Inferior parietal cortex (tissue), 1 donor: ENCODE results near the gene IL37.
A peak's percentile ranks its signal among the peaks of the same experiment; 100 is the strongest.

Source experiments
- DNase-seq: peaks from one replicate; pipeline ENCODE4 v3.0.0-alpha.2; 2016; ENCODE audit errors: extremely low spot score

The IL37 gene, protein sequence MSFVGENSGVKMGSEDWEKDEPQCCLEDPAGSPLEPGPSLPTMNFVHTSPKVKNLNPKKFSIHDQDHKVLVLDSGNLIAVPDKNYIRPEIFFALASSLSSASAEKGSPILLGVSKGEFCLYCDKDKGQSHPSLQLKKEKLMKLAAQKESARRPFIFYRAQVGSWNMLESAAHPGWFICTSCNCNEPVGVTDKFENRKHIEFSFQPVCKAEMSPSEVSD

DNA sequence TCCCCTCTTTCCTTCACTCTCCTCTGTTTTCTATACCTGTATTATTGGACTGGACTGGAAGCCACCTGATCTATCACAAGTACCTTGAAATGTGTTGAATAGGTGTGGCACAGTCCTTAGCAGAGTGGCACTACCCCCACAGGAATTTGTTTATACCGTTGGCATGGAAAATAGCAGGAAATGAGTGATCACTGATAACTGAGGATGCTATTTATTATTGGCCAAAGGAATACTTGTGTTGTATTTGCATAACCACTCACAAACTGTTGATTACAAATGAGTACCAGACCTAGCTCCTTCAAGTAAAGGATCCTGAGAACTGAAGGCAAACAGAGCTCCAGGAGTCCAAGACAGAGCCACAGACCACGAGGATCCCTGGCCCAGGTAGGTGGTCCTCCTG is at the start of gene IL37:
TSS of gene IL37 (plus strand) at position 301 of the 400 bp plus-strand sequence. CDS start 1,848 bp downstream, outside the sequence.
- DNase-seq: no peak

DNA sequence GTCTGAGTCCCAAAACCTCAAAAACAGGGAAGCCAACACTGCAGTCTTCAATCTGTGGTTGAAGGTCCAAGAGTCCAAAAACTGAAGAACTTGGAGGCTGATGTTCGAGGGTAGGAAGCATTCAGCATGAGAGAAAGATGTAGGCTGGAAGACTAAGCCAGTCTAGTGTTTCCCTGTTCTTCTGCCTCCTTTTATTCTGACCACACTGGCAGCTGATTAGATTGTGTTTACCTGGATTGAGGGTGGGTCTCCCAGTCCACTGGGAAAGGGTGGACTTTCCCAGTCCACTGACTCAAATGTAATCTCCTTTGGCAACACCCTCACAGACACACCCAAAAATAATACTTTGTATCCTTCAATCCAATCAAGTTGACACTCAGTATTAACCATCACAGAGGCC is 46.9 kb upstream of the IL37 start:
- DNase-seq: no peak

DNA sequence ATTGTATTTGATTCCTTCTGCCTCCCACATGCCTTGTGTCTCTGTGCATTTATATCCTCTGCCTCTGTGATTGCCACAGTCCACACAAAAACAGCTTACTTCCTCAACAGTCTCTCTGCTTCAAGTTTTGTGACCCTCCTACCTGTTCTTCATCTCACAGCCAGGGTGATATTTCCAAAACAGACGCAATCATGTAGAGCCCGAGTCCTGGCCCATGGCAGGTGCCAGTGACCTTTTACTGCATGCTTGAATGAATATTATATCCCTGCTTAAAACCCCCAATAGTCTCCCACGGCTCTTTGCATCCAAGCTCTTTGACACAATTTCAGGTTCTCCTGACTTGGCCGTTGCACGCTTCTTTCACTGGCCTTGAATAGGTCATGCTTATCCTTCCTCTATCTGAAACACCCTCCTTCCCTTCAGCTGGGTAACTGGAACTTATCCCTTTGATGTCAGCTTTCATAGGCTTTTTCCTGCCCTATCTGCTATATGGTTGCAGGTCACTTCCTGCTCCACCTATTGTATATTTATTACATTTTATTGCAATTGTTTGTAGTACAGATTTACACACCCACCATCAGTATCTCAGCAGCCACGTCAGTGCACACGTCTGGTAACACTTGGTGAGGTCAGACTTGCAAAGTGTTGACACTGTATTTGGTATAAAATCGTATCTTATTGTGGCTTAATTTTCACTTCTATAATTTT is 44.7 kb upstream of the IL37 start:
- DNase-seq: no peak

DNA sequence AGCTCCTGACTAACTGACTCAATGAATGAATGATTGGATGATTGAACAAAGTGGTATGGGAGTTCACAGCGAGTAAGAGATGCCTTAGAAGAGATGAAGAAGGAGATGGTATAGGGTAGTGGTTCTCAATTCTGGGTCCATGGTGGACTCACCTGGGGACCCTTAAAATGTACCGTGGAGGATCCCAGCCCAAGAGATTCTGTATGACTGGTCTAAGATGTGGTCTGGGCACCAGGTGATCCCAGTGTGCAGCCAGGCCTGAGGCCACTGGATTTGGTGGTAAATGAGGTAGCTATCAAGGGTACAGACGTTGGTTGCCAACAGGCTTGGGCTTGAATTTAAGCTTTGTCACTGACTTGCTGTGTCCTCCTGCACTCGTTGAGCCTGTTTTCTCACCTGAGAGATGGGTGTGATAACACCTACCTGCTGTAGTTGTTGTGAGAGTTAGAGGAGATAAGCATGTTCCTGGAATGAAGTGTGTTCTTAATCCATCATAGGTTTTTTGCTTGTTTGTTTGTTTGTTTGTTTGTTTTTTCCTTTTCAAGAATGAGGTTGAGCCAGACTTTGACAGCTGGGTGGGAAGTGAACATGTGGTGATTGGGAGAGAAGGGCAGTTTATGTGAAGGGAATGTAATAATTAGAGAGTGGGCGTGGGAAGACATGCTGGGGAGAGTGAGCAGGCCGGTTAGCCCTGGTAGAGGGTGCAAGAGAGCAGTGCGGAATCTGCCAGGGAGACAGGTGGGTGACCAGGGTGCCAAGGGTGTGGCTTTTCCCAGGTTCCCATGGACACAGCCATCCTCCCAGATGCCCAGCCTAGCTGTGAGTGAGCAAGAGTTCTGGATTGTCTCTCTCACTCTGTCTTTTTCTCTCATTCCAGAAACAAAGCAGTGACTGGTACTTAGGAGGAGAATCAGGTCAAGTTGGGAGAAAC is 43.0 kb upstream of the IL37 start:
- no peak for DNase-seq

DNA sequence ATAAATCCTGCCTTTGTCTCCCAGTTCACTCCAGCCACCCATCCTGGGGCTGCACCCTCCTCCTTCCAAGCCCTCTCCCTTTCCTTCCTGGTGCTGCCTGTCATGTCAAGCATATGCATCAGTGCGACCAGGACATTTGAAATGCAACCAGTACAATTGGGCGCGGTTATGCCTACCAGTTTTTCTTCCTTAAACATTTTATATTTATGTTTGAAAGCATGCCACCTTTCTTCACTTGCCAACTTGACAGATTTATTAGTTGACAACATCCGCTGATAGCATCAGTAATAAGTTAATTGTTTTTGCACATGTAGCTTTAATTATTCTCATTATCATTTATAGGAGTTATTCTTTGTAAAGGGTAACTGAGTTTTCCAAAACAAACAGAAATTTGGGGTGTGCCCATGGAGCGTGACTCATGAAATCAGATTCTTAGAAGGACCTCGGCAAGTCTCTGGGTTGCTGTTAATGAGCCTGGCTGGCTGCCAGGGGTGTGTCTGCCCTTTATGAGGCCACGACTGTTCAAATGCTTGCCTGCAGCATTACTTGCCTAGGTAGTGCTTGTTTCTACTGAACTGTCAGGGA is 41.6 kb upstream of the IL37 start:
- peak; percentile 35 for DNase-seq

DNA sequence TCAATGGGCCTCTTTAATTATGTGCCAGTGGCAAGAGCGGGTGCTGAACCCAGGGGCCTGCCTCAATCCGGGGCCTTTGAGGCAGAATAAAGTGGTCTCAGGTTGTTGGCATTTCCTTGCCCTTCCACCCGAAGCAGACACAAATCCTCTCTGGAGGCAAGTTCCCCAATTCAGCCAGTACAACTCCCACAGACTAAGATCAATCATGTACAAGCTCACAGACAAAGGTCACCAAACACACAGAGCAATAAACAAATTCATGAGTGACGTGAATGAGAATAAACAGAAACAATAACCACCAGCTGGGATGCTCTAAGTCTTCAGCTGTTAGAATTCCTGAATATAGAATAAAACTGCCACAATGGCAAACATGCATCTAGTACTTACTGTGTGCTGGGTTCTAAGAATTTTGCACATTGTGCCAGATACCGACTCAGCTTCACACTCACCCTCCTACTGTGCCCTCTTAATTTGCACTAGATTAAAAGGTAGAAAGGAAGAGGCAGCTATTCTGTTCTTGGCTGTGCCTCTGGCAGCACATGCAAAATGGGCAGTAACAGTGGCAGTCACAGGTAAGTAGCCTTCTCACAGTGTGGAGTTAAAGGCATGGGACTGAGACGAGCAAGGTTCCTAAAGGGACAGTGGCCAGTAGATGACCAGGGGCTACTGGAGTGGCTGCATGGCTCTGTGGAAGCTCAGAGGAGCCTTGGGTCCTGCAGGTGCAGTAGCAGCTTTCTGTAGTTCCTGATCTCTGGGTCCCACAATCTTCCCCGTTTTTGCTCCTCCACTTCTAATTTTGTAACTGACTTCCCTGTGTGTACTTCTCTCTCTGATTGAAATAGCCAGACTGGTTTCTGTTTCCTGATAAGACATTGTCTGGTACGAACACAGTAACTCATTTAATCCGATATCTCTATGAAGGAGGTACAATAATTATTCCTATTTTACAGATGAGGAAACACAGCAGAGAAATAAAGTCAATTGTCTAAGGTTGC is 39.8 kb upstream of the IL37 start:
- DNase-seq: no peak

DNA sequence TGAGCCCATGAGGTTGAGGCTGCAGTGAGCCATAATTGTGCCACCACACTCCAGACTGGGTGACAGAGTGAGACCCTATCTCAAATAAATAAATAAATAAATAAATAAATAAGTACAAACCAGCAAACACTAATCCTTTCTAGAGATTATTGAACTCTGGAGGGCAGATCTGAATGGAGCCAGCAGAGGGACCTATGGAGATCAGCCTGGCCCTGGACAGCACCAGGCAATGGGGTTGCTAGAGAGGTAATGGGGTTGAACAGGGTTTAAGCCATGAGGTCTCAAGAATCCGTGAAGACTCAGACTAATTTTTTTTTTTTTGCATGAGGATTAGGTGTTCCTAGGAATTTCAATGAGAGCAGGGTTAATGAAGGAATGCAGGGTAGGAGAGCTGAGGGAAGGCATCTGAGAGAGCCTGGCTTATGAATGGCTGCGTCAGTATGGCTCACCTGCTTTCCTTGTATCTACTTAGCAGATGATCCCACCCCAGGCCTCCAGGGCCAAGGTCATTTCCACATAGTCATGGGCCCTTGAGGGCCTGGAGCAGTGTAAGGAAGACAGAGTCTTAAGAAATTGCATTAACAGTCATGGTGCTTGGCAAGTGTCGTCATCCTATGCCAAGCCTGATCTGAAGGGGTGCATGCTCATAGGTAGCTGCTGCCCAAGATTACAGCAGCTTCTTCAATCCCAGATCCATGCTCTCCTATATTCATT is 34.6 kb upstream of the IL37 start:
- DNase-seq: no peak

DNA sequence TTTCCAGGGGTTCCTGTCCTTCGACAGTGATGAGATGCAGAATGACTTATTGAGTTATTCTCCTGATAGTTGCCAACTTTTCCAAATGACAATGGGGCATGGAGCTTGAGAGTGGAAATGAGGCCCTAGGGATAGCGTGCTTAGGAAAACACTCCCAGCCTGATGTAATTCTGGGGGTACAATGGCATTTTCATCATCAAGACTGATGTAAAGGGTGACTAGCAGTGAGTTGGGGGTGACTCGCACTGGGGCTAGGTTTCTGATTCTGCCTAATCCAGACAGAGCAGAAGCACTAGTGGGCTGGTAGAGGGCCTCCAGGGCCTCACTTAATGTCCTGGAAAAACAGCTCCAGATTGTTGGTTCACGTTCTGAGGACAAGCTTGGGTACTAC is 34.0 kb upstream of the IL37 start:
- no peak for DNase-seq

DNA sequence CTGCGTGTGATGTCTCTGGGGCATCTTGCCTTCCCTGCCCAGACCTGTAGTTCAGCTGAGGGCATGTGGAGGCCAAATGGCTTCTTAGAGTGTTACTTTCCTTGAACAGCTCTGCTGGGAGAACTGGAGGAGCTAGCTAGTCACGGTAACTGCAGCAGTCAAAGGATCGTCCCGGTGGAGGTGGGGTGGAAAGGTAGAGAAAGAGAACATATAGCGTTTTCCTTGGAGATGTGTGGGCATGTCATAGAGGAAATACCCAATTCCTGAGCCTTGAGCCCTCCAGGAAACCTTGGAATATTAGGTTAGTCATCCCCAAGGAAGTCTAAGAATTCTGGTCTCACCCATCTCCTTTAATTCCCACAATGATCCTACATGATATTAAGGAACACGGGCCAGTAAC is 33.5 kb upstream of the IL37 start:
- DNase-seq: no peak

DNA sequence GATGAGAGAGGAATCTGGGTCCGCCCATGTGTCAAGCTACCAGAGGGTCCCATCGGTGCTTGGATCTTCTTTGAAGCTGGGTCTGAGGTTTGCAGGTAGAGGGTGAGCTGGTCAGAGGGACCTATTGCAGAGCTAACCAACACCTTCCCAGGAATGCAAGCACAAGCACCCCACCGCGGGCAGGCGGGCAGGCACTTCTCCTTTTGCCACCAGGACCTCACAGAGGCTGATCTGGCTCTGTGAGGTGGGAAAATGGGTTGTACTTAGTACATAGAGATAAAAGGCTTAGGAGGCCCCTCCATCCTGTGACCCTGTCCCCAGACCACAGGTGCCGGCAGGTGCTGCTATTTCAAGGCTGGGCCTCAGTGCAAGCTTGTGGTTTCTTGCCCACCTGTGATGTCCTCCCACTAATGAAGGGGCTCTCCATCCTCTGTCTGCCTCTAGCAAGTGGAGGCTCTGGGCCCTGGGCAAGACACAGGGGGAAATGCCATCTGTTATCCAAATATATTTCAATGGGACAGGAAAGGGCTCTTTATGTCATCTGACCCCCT is 31.4 kb upstream of the IL37 start:
- no peak for DNase-seq

DNA sequence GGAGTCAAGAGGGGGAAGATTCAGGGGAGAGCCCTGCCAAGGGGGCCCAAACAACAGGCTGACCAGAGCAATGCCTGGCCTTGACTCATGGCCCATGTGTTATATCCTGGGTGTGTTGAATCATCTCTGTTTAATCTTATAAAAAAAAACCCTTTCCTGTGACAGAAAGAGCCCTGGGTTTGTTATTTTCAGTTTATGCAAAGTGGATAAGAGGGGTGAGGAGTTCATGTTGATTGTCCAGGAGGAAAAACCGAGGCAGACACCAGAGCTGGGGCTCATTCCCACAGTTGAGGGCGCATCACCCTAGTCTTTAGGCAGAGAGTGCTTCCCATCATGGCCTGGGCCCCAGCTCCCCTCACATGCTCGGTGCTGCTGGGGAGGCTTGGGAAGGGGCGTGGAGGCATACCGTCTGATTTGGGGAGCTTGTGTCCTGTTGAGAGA is 30.9 kb upstream of the IL37 start:
- no peak for DNase-seq

DNA sequence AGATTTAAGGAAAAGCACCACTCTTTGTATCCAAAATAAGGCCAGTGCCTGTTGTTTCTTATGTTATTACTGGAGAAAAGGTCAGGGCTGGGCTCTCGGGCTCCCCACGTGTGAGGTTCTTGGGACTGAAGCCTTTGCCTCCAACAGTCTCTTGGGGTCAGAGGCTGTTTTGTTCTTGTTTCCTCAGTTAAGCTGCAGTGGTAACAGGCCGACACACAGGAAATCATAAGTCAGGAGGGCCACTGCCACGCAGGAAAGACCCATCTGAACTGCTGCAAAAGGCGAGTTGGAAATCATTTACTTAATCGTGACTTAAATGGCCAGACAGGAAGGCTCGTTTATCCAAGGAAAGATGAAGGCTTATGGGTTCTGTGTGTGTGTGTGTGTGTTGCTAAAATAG is 30.3 kb upstream of the IL37 start:
- no peak for DNase-seq

DNA sequence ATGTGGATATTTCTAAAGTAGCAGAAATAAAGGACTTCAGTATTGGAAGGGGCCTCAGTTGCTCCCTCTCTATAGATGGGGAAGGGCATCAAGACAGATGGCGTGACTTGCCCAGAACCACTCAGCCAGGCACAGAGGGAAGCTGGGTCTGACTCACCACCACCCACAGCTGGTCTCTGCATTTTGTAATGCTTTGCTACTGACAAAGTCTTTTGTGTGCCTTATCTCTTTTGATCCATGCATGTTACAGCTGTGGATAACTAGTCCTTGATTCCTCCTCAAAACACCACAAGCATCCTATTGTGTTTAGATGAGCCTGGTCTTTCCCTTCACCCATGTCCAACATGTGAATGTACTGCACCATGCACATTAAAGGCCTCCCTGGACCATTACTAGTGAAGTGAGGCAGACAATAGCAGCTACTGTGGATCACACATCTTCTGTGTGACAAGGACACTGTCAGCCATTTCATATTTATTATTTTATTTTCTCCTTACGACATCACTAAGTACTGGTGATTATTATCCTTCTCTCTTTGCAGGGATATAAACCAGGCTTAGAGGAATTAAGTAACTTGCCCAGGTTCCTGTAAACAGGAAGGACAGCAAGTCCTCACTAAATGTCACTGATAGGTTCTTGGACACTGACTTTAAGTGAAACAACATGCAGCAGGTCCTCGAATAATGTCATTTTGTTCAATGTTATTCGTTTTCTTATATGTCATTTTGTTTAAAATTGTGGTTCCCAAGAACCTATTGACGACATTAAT is 29.6 kb upstream of the IL37 start:
- DNase-seq: peak; percentile 57

DNA sequence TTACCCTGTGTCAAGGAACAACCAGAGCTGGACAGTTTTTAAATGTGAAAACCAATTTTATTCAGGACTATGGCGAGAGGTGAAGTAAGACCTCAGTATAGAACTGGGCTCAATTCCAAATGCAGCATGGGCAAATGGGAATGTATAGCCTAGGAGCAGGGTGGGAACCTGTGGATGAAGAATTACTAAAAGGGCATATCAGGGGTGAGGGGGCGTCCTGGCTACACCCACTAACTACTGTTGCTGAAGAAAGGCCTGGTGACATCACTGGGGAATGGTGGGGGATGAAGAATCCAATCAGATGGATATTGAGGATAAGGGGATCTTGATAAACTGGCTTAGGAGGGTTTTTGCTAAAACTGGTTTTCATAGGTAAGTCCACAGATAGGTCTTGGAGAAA is 27.3 kb upstream of the IL37 start:
- no peak for DNase-seq

DNA sequence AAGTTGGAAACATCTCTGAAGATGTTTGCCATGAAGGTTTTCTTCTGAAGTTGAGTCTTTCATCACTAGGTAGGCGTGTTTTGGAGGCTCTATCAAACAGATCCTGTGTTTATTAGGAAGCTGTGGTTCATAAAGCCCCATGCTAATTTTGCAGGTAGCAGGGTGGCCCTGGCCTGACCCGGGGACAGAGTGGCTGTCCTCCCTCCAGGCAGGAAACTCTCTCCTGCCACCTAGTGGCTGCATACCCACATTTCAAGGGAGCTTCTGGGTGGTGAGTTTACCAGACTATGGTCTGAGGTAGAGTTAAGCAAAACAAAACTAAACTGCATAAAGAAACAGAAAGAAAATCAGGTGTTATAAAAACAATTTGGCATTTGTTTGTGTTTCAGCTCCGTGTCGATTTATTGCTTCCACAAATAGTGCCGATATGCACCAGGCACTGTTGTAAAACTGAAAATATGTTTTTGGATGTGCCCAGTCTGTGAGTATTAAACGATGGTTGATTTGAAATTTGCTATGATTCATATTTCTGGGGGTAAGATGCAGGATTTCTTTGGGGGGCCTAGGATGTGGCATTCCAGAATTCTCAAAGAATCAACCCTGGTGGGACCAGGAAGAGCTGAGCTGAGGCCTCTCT is 26.0 kb upstream of the IL37 start:
- peak; percentile 37 for DNase-seq

DNA sequence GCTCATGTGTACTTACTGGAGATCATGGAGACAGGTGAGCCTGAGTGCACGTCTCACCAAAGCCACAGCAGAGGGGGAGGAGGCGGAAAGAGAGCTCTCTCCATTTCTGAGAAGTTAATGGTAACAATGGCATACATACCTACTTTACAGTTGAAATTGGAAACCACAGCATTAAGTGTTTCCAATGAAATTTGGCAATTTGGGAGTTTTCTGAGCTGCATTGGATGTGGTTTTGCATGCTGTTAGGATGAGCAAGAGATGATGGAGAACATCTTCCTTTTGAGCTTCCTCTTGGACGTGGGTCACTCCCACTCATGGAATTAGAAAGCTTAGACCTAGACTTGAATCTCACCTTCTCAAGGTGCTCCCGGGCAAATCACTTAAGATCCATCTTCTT is 25.5 kb upstream of the IL37 start:
- DNase-seq: no peak

DNA sequence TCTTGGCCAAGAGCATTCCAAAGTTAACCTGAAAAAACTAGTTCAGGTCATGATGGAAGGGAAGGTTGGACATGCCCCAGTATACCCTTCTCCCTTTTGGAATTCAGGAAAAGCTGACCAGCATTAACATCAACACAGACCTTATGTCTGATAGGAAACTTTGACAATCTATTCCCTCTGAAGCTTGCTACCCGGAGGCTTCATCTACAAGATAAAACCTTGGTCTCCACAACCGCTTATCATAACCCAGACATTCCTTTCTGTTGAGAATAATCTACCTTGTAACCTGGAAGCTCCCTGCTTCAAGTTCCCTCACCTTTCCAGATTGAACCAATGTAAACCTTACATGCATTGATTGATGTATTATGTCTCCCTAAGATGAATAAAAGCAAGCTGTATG is 24.7 kb upstream of the IL37 start:
- DNase-seq: no peak

DNA sequence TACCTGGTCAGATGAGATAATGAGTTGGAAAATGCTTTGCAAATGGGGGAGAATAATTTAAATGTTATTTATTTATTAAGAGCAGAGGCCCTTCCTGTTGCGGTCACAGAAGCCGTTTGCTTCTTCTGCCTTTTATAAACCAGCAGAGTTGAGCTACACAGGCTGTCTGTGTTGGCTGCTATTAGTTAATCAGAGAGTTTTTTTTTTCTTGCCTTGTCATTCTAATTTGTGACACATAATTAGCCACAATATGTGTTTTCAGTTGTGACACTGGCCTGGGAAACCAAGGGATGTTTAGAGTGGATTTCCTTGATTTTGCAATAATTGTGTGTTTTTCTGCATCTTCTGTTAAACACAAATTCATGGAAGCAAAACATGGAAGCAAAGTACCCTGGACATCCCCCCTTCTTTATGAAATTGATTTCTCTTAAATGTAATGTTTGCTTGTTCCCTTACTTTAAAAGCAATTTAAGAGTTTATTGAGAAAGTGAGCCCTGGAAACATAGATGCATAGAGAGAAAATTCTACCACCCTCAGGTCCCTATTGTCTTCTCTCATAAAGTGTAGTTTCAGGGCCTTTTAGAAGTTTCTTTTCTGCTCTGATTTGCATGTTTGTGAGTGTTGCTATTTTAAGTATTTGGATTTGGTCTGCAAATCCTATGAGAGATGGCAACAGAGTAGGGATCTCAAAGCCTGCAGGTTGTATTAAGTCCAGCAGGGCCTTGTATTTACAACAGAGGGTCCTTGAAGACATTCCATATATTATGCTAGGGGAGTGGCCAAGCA is 22.8 kb upstream of the IL37 start:
- DNase-seq: no peak
